GM12864 (cell line): ENCODE measurements around the gene WDR31.
A peak's percentile ranks its signal among the peaks of the same experiment; 100 is the strongest.

Experiments
- DNase-seq: peaks from one replicate; pipeline ENCODE4 v3.0.0-alpha.2; 2011; ENCODE audit warnings: low read depth
- H3K4me3 ChIP-seq: 2 replicates; pipeline ENCODE4 v1.5.1; 2011; ENCODE audit warnings: mild to moderate bottlenecking, low read depth, low read length, control low read depth
- TF ChIP-seq, protein P1 (sequence below): IDR thresholded peaks from 2 replicates; pipeline ENCODE4 v1.5.1; 2011; ENCODE audit warnings: low read depth, mild to moderate bottlenecking, moderate library complexity, low read length, control low read depth, inconsistent platforms; ENCODE audit errors: missing control alignments

WDR31 gene

DNA sequence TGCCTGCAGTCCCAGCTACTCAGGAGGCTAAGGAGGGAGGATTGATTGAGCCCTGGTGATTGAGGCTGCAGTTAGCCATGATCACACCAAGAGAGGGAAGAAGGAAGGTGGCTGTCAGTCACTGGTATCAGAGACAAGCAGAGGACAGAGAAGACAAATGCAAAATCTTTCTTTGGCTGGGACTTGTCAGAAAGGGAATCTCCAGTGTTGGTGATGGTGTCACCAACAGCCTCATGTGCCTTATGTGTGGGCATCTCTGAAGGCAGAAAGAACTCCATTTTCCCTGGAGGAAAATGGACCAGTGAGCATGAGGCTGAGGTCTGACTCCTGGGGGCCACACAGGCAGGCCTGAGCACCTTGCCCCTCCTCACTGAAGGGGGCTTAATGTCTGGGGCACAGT lies 24.8 kb downstream of the WDR31 start:
- H3K4me3 ChIP-seq: no peak overlapping the region
- no peak for DNase-seq
- TF ChIP-seq, protein P1, sequence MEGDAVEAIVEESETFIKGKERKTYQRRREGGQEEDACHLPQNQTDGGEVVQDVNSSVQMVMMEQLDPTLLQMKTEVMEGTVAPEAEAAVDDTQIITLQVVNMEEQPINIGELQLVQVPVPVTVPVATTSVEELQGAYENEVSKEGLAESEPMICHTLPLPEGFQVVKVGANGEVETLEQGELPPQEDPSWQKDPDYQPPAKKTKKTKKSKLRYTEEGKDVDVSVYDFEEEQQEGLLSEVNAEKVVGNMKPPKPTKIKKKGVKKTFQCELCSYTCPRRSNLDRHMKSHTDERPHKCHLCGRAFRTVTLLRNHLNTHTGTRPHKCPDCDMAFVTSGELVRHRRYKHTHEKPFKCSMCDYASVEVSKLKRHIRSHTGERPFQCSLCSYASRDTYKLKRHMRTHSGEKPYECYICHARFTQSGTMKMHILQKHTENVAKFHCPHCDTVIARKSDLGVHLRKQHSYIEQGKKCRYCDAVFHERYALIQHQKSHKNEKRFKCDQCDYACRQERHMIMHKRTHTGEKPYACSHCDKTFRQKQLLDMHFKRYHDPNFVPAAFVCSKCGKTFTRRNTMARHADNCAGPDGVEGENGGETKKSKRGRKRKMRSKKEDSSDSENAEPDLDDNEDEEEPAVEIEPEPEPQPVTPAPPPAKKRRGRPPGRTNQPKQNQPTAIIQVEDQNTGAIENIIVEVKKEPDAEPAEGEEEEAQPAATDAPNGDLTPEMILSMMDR: no peak

DNA sequence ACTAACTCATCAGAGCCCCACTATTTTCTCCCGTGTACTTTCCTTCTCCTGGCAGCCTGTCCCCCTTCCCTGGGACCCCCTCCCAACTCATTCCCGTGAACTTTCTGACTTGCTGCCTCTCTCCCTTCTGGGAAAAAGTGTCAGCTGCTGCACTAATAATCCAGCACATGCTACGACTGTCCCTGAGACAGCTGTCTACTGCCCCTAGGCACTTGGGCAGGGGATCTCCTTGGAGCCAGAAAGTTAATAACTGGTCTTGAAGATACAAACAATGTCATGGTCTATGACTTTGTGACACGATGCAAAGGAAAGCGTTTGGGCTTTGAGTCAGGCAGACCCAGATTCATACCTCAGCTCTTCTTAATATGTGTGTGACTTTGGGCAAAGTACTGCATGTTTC lies 26.8 kb downstream of the WDR31 start:
- H3K4me3 ChIP-seq: no peak overlapping the region
- TF ChIP-seq, protein P1: no peak
- DNase-seq: no peak

DNA sequence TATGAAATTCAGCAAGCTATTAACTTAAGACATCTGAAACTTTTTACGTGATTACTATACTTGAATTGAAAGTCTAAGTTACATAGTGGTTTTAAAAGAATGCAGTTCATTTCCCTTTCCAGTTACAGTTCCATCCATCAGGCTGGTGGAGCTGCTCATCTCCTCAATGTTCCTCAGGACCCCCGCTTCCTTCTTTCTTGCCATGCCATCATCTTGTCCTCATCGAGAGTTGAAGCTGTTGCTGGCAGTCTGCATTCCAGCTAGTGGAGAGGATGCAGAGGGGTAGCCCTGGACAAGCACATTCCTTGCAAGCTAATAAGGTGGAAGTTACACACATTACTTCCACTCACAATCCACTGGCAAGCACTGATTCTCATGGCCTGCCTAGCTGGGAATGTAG lies 28.1 kb downstream of the WDR31 start:
- H3K4me3 ChIP-seq: no peak overlapping the region
- TF ChIP-seq, protein P1: no peak
- no peak for DNase-seq

DNA sequence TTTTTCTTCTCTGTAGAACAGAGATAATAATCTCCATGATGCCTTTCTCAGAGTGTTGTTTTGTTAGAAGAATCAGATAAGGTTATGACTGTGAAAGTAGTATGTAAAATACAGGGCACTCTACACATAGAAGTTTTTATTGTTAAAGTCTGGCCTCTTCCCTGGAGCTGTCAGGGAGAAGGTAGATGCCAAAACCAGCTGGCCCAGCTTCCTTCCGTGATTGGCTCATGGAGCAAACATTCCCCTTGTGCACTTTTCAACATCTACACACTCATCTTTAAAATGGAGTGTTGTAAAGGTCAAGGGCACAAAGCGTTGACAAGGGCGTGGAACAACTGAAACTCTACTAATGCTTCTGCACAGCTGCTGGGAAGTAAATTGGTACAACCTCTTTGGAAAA lies 29.5 kb downstream of the WDR31 start:
- DNase-seq: no peak
- H3K4me3 ChIP-seq: no peak overlapping the region
- TF ChIP-seq, protein P1: no peak

DNA sequence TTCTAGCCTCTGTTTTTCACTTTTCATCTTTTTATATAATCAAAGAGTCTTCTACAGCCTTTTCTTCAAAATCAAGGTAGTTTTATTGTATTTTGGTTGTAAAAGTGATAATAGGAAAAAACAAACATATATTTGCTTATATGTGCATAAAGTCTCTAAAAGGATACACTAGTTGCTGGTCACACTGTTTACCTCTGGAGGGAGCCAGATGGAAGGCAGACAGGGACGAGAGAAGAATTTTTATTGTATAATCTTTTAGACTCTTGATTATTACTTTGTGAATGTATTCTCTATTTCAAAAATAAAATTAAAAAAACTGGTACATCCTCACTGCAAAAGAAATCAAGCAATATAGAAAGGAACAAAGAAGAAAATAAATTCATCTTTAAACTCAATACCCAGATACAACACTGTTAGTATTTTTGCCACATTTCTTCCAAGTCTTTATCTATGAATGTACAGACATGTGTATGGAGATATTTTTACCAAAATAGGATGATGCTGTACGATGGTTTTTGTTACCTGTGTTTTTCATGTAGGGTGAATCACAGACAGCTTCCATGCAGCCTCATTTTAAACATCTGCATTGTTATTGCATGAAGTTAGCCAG lies 30.8 kb downstream of the WDR31 start:
- H3K4me3 ChIP-seq: no peak overlapping the region
- DNase-seq: peak; percentile 12
- TF ChIP-seq, protein P1: peak; percentile 53

DNA sequence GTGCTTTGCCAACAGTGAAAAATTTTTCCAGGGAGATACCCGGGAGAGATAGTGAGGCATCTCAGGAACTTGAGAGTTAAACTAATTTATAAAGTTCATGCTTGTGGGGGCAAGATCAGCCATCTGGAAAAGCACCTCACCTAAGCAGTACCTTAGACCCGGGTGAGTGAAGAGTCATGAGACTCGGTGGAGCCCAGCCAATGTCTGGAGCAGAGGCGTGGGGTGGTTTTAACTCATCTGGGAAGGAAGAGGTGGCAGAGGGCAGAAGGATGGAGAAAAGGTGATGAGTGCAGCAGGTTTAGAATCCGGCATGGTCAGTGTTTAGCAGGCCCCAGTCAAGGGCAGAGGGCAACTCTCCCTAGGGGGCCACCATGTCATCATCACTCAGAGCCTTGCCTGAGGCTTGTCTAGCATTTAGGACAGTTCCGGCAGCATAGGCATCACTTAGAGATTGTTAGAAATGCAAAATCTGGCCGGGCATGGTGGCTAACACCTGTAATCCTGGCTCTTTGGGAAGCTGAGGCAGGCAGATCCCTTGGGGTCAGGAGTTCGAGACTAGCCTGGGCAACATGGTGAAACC lies 32.6 kb downstream of the WDR31 start:
- DNase-seq: no peak
- H3K4me3 ChIP-seq: no peak overlapping the region
- TF ChIP-seq, protein P1: no peak

DNA sequence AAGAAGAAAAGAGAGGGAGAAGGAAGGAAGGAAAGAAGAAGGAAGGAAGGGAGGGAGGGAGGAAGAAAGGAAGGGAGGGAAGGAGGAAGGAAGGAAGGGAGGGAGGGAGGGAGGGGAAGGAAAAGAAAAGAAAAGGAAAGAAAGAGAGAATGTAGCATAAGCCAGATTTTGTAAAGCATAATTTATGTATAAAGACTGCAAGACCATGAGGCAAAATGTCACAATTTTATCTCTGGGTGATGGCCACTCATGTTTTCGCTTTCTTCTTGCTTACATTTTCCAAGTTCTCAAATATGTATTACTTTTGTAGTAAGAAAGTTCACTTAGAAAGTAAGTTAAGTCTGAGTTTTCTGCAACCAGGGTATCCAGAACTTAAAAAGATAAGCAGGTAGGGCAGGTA lies 33.5 kb downstream of the WDR31 start:
- DNase-seq: no peak
- H3K4me3 ChIP-seq: no peak overlapping the region

More for the DNA sequence above, 33.5 kb downstream of the WDR31 start:
- TF ChIP-seq, protein P1: no peak
